Measurements from ENCODE around the gene CEACAM3.
A peak's percentile ranks its signal among the peaks of the same experiment; 100 is the strongest.
"Not testable (repeated sequence)": the region's sequence is repeated elsewhere in the genome, so short reads cannot be mapped to it uniquely, and the experiment has no call there.

Gene CEACAM3

DNA sequence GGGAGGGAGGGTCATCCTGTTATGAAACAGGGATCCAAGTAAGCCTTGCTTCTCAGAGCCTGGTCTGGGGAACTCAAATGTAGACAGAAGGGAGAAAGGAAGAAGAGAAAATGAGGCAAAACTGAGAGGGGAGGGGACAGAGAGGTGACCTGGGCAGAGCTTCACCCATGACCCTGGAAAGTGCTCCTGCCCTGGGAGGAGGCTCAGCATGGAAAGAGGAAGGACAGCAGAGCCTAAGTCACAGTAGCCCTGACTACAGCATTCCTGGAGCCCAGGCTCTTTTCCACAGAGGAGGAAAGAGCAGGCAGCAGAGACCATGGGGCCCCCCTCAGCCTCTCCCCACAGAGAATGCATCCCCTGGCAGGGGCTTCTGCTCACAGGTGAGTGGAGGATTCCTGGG lies at the start of gene CEACAM3:
CEACAM3 (plus strand) TSS at position 226 of the 400 bp plus-strand sequence; CDS start at position 317, 91 bp downstream.
- DNase-seq (ENCODE audit: insufficient read length, low spot score) (no peak), FAIRE-seq (no peak)

DNA sequence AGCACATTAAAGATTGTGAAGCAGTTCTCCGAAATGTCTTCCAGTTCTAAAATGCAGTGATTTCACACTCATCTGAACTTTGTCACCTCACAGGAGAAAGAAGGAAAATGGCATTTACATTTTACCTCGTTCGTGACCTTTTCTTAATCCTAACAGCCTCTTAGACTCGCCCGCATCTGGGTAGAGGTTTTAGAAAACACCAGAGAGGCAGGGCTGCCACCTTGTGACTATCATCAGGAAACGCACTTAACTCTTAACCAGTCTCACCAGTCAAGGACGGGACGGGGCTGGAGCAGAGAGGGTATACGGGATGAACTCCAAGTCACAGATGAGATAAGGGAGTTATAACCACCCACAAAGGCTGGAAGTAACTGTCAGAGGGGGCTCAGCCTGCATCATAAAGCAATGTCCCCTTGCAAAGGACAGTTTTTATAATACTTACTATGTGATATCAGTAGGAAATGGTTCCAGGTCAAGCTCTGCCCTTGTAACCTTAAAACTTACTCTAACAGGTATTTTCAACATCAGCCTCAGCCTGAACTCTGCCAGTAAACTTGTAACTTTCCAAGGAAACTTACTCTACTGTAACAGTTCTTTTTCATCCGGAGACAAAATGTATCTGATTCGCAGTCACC lies 49.7 kb upstream of the CEACAM3 start:
- FAIRE-seq (no peak), DNase-seq (ENCODE audit: insufficient read length, low spot score) (no peak)

DNA sequence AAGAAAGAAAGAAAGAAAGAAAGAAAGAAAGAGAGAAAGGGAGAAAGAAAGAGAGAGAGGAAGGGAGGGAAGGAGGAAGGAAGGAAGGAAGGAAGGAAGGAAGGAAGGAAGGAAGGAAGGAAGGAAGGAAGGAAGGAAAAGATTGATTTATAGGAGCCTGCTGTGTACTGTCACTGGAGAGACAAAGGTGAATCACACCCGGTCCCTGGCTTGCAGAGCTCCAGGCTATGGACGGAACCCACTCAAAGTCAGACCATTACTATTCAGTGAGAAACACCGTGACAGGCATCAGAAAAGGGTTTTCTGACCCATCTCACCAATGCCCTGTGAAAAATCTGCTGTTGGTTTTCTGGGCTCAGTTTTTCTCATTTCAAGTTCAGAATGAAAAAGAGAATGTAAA lies 48.4 kb upstream of the CEACAM3 start:
- no peak for FAIRE-seq
- no peak for DNase-seq (ENCODE audit: insufficient read length, low spot score)

DNA sequence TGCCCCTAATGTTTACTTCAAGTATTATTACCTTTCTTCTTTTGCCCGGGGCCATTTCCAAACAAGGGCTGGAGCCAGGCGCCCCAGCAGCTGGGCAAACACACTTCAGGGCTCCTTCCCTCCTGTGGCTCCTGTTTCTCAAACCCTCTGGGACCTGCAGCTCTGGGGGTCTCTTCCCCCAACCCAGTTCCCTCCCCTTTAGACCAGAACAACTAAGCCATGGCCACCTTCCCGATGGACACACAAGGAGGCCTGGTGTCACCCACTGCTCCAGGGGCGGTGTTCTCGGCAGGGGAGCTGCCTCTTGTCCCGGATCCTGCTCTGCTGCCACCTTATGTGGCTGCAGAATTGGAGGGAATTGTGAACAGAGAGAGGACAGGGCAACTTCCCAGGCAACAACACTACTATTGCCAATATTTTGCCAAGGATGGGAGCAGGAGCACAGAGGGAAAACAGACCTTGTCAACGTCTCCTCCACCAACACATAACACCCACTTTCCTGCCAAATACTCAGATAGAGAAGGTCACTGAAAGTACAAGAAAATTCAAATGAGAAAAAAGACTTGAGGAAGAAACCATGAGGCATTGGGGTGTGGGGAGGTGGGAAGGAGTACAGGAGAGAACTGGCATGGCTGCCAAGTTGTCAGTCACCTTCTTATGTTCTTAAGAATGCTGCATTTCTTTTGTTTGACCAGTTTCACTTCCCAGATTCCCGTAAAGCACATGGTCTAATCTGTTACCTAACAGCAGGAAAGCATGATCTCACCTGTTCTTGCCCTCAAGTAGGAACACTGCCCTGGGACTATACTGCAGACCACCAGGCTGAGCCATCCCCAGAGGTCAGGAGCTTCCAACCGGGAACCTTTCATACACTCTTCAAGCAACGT lies 45.9 kb upstream of the CEACAM3 start:
- not testable (repeated sequence) for FAIRE-seq; DNase-seq (ENCODE audit: insufficient read length, low spot score)

DNA sequence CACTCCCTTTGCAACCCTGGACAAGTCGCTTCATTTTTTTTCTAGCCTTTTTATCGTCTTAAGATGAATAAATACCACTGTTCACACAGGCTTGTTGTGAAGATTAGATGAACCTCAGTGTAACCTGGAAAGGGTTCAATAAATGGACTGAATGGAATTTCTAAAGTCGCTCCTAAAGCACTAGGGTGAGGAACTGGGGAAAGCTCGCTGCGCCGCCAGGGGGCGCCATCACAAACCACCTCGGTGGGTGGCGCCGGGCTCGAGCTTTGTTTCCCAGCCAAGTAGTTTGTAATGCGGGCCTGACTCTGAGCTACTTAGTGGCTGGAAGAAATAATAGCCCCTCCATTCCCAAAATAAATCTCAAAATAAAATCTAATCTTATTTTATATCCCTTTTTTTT lies 43.2 kb upstream of the CEACAM3 start:
- FAIRE-seq: peak; percentile 83
- peak; percentile 31 for DNase-seq (ENCODE audit: insufficient read length, low spot score)

DNA sequence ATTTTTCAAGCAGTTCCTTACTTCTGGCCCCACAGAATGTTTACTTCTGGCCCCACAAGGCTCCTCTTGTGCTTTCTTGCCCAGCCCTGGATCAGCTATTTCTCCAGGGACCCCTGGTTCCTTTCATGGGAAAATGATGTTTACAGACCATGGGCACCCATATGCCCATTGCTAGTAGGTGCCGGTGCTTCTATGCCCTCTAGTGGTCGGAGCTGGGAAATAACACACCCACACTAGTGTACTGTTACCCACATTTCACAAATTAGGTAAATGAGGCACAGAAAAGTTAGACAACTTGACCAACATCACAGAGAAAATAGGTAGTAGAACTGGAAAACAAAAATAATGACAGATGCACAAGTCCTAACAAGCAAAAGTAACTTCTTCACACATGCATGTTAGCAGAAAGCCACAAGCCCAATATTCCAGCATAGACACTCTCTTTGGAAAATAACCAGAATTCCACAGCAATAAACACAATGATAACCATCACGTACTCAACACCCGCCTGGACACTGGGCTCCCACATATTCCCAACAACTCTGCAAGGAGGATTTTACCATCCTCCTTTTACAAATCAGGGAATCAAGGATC lies 42.4 kb upstream of the CEACAM3 start:
- DNase-seq (ENCODE audit: insufficient read length, low spot score) (no peak), FAIRE-seq (peak; percentile 95)

DNA sequence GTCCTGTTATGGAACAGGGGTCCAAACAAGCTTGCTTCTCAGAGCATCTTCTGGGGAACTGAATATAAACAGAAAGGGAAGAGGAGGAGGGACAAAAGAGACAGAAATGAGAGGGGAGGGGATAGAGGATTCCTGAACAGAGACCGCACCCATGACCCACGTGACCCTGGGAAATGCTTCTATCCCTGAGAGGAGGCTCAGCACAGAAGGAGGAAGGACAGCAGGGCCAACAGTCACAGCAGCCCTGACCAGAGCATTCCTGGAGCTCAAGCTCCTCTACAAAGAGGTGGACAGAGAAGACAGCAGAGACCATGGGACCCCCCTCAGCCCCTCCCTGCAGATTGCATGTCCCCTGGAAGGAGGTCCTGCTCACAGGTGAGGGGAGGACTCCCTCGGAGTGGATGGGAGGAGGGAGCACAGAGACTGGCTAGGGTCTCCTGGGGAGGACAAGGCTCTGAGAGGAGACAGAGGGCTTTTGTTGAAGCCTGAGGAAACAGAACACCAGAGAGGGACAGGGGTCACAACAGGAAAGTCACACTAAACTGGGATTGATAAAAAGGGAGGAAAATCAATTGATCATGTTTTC lies 41.0 kb upstream of the CEACAM3 start, which contains the start of gene CEACAM6:
CEACAM6 (plus strand) TSS at position 203 of the 586 bp plus-strand sequence; CDS start at position 312, 109 bp downstream.
- FAIRE-seq: no peak

DNA sequence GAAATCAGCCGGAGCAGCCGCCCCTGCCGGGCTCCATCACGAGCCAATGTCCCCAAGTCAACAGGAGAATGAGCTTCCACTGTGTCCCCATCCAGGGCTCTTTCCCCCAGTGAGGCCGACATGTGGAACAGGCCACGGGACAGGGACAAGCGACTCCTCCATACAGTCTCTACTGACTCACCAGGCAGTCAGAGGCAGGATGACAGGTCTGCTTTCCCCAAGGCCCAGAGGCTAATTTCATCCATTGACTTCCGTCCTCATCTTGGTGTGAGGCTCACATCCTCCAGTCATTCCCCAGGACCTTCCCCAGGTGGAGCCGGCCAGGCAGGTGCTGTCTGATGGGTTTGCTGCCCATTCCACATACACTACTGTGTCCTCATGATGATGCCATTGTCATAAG lies 37.5 kb upstream of the CEACAM3 start:
- FAIRE-seq (no peak), DNase-seq (ENCODE audit: insufficient read length, low spot score) (no peak)

More for the DNA sequence above, 41.0 kb upstream of the CEACAM3 start, which contains the start of gene CEACAM6:
- no peak for DNase-seq (ENCODE audit: insufficient read length, low spot score)

DNA sequence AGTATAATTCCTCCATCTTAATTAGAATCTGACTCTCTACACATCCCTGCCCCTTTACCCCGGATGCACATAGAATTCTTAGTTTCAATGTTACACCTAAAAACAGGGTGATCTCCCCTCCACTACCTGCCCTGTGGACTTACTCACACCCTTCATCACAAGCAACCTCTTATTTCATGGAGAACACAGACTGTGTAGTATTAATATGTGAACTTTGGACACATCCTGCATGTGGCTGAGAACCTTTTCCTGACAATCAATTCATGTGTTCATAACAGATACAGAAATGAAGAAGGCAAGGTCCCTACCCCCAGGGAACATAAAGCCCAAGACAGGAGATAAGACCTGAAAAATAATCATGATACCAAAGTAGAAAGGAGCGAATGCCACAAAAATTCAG lies 29.3 kb upstream of the CEACAM3 start:
- FAIRE-seq: no peak
- DNase-seq (ENCODE audit: insufficient read length, low spot score): no peak

DNA sequence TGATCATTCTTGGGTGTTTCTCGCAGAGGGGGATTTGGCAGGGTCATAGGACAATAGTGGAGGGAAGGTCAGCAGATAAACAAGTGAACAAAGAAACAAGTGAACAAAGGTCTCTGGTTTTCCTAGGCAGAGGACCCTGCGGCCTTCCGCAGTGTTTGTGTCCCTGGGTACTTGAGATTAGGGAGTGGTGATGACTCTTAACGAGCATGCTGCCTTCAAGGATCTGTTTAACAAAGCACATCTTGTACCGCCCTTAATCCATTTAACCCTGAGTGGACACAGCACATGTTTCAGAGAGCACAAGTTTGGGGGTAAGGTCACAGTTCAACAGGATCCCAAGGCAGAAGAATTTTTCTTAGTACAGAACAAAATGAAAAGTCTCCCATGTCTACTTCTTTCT lies 28.3 kb upstream of the CEACAM3 start:
- not testable (repeated sequence) for DNase-seq (ENCODE audit: insufficient read length, low spot score); FAIRE-seq

DNA sequence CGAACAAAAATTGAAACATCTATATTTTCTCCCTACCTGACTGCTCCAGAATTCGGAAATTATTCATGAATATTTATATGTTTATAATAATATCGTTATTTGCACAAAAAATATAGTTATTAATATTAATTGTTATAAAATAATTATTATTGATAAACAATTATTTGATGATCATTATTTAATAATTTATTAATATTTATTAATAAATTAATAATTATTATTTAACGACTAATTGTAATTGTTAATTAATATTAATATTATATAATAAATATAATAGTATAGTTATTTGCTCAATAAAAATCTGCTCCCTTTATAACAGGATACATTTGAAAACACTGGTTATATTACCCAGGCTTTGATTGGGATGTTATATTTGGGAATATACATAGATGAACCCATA lies 26.8 kb upstream of the CEACAM3 start:
- DNase-seq (ENCODE audit: insufficient read length, low spot score) (no peak), FAIRE-seq (no peak)

DNA sequence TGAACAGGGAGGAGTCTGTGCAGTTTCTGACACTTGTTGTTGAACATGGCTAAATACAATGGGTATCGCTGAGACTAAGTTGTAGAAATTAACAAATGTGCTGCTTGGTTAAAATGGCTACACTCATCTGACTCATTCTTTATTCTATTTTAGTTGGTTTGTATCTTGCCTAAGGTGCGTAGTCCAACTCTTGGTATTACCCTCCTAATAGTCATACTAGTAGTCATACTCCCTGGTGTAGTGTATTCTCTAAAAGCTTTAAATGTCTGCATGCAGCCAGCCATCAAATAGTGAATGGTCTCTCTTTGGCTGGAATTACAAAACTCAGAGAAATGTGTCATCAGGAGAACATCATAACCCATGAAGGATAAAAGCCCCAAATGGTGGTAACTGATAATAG lies 25.0 kb upstream of the CEACAM3 start:
- FAIRE-seq (no peak), DNase-seq (ENCODE audit: insufficient read length, low spot score) (no peak)

DNA sequence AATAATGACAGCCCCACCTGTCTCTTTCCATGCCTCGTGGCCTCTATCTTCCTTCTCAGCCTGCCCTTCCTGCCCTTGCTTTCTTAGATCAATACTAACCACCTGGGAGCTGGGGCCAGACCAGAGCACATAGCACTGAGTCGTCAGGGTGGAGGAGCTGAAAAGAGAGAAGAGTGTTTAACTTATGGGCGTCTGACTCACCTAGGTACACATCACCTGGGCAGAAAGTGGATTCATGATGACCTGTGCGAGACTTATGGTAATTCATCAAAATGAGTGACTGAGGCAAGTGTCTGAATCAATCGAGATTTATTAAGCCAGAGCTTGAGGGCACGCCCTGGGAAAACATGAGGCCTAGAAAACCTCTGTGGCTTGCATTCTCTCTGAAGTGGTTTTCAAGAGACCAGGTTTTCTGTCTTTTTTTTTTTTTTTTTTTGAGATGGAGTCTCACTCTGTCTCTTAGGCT lies 21.8 kb upstream of the CEACAM3 start:
- FAIRE-seq (no peak), DNase-seq (ENCODE audit: insufficient read length, low spot score) (no peak)

DNA sequence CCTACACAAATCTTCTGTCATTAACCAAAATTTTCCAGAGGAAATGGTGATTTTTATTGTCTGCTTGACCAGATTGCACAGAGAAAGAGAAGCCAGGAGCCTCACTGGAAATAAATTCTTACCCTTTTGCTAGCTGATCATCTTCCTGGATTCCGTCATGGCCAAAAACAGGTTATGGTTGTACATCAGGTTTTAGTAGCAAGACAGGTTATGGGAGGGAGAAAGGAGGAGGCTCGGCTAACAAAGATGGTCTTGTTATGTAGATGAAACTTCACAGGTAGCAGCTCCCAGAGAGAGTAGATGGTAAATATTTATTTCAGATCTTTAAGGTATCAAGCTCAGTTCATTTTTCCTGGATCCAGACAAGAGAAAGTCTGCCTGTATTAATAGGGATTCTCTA lies 19.7 kb upstream of the CEACAM3 start:
- FAIRE-seq: no peak
- DNase-seq (ENCODE audit: insufficient read length, low spot score): no peak

DNA sequence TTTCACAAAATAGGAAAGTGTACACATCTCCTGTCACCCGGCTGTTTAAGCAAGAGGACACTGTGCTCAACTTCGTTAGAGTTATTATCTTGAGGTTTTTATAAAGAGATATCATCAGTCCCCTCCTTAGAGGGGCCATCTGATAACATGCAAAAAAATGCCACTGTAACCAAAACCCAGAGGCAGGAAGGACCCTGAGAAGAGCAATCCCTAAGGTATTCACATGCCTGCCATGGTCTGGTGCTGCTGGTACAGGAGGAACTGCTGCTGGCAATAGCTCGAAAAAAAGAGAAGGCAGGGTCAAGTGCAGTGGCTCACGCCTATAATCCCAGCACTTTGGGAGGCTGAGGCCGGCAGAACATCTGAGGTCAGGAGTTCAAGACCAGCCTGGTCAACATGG lies 12.8 kb upstream of the CEACAM3 start:
- no peak for DNase-seq (ENCODE audit: insufficient read length, low spot score)
- no peak for FAIRE-seq

DNA sequence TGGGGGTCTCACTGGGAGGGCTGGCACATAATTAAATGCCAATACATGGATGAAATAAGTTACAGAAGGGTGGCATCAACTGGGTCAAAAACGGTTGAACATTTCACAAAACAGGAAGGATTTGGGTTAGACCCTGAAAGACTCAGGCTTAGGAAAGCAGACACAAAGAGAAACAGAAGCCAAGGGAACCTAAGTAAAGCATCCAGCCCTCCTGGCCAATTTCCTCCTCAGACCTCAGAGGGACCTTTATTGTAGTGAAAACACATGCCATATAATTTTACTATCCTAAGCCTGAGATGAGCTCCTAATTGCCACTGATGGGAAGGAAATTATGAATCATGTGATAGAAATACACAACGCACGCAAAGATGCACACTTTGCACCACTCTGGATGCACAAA lies 12.1 kb upstream of the CEACAM3 start:
- DNase-seq (ENCODE audit: insufficient read length, low spot score) (no peak), FAIRE-seq (no peak)

DNA sequence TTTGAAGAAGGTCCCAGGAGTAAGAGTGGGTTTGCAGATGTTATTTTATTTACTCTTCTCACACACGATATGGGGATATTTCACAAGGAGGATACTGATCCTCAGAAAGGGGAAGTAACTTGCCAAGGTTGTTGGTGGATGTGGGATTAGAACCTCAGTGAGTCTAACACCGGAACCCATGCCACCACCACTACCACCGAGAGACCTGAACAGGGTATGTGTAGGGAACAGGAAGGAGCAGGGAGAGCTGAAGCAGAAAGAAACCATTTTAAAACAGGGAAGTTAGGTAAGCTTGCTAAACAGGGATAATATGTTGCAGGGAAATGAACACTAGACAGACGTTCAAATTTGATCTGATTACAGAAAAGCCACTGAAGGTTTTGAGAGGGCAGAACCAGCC lies 11.6 kb upstream of the CEACAM3 start:
- FAIRE-seq (peak; percentile 40), DNase-seq (ENCODE audit: insufficient read length, low spot score) (no peak)

DNA sequence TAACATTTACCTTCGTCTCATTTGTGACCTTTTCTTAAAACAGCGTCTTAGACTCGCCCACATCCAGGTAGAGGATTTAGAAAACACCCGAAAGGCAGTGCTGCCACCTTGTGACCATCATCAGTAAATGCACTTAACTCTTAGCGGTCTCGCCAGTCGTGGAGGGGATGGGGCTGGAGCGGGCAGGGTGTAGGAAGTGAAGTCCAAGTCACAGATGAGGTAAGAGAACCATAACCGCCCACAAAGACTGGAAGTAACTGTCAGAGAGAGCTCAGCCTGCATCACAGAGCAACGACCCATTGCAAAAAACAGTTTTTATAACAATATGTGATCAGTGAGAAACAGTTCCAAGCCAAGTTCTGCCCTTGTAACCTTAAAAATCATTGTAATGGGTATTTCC lies 10.7 kb upstream of the CEACAM3 start:
- peak; percentile 96 for FAIRE-seq

DNA sequence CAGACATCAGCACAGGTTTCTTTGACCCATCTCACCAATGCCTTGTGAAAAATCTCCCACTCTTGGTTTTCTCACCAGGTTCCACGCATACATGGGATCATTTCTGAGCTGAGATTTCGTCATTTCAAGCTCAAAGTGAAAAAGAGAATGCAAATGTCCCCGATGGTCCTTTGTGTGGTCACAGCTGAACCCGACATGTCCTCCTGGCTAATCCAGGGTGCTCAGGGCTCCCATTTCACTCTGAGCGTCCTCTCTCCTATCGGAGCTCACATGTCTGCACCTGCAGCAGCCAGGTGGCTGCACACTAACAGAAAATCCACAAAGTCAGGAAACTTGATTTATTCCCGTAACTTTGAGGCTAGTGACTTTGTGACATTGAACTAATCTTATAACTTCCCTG lies 9.3 kb upstream of the CEACAM3 start:
- DNase-seq (ENCODE audit: insufficient read length, low spot score) (no peak), FAIRE-seq (no peak)

More for the DNA sequence above, 10.7 kb upstream of the CEACAM3 start:
- peak; percentile 65 for DNase-seq (ENCODE audit: insufficient read length, low spot score)

DNA sequence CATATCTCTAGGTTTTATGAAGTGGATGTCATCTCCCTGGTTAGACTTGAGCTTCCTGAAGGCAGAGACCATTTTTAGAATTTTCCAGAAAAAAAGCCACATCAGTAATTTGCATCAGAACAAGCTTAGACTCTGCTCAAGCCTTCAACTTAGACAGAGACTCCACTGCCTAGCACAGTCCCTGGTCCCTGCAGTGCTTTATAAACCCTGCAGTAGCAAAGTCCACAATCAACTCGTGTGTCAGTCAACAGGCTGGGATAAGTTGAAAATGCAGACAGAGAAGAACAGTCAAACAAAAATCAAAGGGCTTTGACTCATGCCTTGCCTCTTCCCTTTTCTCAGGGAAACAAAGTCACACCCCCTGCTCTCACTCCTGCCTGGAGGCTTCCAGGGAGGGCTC lies 7.9 kb upstream of the CEACAM3 start:
- FAIRE-seq; DNase-seq (ENCODE audit: insufficient read length, low spot score): not testable (repeated sequence)

DNA sequence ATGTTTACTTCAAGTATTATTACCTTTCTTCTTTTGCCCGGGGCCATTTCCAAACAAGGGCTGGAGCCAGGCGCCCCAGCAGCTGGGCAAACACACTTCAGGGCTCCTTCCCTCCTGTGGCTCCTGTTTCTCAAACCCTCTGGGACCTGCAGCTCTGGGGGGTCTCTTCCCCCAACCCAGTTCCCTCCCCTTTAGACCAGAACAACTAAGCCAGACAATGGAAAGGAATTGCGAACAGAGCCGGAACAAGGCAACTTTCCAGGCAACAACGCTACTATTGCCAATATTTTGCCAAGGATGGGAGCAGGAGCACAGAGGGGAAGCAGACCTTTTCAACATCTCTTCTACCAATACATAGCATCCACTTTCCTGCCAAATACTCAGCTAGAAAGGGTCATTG lies 7.3 kb upstream of the CEACAM3 start:
- not testable (repeated sequence) for DNase-seq (ENCODE audit: insufficient read length, low spot score); FAIRE-seq
